ENCODE data around the gene MTCL1.

The MTCL1 gene

DNA sequence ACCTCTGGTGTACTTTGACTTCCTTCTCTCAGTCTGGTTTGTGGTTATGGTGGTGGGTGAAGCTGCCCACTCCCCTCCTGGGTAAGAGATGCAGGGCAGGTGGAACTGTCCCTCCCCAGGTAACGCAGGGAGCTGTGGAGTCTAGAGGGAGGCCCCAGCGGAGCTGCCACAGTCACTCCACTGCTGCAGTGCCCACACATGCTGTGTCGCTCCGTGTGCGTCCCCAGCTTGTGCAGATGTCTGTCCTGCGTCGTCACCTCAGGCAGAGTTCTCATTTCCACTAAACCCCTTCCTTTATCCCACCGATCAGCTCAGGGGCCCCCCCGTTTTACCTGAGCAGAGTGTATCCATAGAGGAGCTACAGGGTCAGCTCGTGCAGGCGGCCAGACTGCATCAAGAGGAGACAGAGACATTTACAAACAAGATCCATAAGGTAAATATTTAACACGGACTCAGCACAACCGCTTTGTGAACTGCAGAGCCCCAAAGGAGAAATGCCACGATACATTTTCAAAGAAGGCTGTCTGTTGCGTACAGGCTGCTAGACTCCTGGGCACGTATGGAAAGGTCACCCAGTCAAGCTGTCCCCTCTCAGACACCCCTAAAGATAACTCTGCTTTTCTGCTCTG is 87.4 kb downstream of the MTCL1 start:
- DNase-seq (ENCODE audit: low read depth, low spot score): no peak

DNA sequence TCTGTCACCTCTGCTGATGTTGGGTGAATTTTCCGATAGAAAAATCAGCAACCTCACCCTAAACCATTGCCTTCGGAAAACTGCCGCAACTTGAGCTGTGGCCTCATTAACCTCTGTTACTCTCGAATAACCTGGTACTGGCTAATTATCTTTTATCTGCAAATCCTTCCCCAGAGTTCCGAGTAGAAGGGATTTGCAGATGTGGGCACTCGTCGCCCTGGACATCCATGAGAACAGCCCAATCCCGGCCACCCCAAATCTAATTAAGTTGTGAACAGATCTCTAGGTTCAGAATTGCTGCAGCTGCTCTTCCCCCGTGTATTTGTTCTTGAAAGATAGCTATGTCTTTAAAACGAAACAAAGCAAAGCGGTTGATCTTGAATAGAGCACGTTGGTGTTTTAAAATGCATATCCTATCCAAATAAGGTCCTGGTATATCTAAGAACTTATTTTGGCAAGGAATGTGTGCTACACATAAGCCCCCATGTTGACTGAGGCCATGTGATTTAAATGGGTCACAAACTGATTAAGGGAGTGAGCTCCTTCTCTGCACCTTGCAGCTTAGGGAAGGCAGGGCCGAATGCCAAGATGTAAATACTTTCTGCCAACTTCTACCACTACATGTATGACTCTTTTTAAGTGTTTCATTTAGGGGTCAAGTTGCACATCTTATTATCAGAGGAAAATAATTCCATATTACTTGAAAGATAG is 88.2 kb downstream of the MTCL1 start:
- DNase-seq (ENCODE audit: low read depth, low spot score): no peak

DNA sequence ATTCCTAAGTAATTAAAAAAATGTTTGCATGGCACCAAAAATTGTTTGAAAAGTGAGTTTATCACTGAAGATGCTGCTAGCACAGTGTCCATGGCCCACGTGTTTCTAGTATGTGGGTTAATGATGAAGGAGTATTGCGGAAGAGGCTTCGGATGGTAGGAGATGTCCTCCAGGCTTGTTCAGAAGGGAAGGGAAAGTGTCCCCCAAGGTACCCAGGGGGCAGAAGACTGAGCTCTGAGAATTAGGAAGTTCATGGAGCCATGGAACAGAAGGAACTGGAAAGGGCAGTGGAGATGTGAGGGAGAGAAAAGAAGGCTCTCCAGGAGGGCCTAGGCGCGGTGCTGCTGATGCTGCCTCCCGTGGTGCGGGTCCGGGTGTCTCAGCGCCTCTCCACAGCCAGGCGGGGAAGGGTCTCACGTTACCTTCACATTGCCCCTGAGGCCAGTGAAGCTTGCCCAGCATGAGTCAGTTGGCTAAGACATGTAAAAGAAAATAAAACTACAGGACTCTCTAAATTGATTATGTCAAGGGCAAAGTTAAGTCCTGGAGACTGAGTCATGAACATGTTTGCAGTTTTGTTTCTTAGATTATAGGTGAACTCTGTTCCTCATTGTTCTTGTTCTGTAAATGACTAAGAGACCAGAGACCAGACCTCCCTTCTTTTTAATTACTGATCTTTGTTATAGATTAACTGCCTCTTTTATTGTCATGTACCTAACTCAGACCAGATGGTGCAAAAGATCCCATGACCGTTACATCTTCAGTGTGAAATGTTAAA is 89.0 kb downstream of the MTCL1 start:
- no peak for DNase-seq (ENCODE audit: low read depth, low spot score)

DNA sequence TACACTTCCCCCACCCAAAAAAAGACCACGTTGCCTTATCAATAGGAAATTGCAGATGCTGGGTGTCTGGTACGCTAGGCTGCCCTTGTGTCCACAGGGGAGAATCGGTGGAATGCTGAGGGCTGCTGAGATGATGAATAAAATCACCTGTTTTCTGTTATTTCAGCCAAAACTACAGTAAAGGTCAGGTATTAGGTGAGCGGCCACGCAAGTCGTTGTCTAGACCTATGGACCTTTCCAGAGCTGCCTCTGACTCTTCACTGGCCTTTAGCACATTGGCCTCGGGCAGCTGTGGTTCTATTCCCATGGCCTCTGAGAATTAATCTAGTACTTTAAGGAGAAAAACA is 89.6 kb downstream of the MTCL1 start:
- DNase-seq (ENCODE audit: low read depth, low spot score): no peak

DNA sequence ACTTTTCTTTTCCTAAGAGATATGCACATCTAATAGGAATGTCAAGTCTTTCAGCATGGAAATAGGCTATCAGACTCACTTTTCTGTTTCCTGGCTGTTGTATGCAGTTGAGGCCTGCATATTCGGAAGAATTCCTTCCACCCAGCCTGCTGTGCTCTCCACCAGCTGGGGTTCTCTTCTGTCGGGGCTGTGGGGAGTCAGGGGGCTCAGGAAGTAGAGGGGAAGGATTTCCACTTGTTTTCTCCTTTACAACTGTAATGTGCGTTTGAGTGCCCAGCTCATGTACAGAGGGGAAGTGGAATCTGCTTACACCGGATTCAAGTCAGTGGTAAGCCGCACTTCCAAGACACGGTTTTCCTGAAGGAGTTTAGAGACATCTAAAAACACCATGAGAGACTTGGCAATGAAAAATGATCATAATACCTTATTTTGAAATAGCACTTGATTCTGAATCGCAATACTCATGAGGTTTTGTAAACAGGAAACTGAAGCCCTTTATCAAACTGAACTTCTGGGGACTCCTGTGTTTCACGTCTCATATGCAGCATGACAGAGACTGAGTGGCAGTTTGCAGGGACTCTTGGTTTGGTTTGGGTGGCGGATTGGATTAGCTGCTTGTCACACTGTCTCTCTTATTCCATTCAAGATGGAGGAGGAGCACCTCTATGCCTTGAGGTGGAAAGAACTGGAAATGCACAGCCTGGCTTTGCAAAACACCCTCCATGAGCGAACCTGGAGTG is 90.4 kb downstream of the MTCL1 start:
- no peak for DNase-seq (ENCODE audit: low read depth, low spot score)

DNA sequence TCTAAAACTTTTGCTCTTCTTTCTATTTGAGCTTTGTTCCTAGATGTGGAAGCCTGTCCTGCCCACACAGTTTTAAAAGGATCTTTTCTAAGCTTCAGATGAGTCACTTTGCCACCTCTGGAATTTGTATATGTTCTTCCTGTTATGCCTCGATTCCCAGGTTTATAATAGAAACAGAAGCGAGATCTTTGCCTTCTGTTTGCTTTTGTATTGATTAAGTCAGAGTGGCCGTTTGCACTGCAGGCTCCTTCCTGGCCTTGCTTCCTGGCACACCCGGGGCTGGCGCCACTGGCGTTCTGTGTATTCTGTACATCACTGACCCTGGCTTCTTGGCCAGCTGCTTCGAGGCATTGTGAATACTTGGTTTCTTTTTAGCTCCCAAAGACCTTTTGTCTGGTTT is 91.8 kb downstream of the MTCL1 start:
- DNase-seq (ENCODE audit: low read depth, low spot score): no peak

DNA sequence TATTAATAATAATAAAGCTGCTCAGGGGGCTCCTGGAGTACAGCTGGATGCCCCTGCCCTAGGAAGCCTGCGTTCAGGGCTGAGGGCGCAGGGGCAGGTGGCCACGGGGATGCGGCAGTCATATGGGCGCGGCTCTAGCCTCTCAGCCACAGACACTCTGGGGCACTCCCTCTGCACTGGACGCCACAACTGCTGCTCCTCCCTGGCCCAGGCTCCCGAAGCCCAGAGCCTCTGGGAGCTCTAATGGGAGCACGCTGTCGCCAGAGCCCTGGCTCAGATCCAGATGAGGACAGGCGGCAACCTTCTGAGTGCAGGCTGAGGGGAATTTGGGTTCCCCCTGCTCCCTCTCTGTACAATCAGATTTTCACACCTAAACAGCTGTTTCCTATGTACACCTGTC is 93.6 kb downstream of the MTCL1 start:
- DNase-seq (ENCODE audit: low read depth, low spot score): no peak

DNA sequence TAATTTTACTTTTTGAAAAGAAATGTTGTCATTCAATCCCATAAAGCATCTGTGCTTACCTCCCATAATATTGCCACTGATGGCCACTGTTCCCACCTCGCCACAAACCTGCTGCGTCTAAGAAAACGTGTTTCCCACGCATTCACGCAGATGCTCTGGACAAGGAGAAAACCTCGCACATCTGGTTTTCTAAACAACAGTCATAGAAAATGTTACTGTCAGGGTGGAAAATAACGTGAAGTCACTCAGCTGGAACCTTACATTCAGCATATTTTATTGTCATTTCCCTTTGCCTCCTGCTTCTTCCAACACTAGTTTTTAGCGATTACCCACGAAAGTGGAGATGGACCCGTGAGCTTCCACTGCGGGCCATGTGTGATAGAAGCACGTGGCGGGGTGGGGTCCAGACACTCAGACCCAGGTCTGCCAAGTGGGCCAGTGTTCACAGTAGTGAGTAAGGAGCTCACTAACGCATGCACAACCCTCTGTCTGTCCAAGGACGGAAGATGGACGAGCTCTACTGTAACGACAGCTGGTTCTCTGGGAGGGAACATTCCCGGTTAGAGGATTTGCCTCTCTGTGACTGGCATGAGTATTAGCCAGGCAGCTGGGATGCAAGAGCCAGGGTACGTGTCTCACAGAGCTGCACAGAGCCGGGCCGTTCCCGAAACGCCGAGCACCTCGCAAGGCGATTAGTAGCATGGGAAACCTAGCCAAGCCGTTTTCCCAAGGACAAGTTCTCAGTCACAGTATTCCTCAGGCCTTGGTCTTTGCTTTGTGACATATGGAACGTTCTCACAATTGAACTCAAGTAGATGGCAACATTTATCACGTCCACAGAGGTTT is 94.5 kb downstream of the MTCL1 start:
- no peak for DNase-seq (ENCODE audit: low read depth, low spot score)

DNA sequence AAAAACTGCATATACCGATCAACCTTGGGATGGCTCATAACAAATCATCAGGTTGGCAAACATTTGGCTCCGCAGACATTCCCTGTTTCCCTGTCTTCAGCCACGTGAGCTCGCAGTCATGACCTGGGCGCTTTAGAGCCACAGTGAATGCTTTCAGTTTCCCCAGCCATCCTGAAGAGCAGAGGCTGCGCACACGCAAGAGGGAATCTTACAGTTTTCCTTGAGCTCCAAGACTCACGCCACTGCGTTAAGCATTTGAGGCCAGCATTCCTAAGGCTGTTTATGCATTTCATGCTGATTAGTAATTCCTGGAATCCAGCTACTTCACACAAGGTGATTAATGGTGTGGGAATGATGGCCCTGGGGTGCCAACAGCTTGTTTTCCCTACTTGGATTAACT is 95.1 kb downstream of the MTCL1 start:
- no peak for DNase-seq (ENCODE audit: low read depth, low spot score)

DNA sequence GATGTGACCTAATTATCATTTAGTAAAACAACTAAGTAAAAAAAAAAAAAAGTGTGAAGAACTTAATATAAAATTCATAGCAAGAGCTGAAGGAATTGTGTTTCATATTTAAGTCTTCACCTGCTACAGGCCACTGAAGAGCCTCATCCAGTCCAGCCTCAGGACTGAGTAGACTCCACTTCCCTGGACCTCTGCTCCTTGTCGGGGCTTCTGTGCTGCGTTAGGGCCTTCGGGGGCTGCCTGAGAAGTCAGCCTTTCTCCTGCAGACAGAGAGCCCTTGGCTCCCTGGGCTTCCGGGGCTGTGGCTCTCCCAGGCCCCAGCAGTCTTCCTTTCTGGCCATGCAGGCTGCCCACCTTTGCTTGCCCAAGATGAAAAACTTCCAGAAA is 95.5 kb downstream of the MTCL1 start:
- DNase-seq (ENCODE audit: low read depth, low spot score): no peak

DNA sequence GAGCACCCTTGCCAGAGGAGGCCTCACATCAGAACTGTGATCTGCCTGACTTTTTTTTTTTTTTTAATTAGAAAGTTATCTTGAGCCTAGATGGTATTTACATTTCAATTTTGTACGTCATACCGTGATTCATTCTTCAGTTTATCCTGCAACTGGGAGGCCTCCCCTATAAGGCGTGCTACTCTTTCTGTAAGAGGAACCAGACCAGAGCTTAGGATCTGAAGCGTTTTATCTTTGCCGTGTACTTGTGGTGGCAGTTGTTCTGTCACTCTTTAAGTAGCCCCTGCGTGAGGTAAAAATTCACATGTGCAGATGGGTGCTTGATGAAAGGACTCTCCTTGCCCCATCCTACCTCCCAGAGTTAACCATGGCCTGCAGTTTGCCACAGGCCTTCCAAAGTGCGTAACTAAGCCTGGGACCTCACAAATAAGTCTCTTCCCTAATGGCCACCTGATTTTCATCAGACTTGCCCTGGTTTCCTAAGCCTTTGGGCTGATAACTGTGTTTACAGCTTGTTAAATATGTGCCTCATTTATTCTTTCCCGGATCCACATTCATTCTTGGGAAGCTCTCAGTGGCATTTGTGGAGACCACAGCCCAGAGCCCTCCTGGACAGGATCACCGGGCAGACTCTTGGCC is 96.0 kb downstream of the MTCL1 start:
- no peak for DNase-seq (ENCODE audit: low read depth, low spot score)

DNA sequence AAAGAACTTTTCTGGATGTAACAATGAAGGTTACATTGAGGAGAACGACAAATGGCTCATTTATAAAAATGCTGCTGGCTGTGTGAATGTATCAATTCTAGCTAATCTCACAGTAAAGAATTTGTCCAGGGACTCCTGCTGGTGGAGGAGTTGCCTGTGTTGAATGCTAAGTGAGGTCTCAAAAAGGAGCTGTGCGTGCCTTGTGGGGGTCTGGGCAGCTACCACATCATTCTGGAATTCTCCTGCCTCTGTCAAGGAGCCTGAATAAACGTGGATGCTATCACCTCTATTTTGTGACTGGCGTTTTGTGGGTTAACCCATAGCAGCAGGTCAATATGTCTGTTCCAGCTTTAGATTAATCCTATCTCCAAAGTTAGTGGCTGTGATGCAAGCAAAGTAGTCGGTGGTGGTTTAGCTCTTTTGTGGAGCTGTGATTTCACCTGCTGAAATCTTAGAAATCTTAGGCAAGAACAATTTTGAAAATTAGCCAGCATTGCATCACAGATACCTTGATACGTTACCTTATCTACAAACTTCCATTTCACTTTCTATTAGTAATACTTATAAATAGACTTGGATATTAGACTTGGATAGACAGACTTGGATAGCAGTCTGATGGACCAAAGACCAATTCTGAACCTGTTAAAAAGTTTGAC is 96.8 kb downstream of the MTCL1 start:
- no peak for DNase-seq (ENCODE audit: low read depth, low spot score)

DNA sequence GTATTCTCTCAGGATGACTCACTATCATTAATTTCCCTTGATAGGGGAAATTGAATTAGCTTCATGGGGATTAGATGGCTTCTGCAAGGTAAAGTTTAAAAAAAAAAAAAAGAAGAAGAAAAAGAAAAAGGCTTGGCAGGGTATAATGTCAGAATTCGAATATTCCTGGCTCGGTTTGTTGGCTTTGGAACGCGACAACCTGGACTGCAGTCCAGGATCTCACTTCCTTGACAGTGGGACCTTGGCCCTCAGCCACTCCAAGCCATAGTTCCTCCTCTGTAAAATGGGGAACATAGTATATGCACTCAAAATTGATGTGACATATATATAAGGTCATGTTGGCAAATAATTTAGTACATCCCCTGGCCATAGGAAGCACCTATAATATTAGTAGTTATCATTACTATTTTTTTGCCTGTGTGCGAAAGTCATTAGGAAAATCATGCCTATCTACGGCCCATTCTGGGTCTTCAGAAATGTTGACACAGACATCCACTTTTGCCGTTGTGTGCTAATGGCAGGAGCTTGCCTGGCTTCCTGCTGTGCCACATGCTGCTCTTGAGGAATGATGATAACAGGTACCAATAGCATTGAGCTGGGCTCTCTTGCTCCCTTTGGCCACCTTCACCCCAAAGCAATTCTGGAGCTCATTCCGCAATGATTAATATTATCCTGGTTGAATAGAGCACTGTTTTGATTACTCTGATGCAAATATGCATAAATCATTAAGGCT is 97.9 kb downstream of the MTCL1 start:
- DNase-seq (ENCODE audit: low read depth, low spot score): no peak

DNA sequence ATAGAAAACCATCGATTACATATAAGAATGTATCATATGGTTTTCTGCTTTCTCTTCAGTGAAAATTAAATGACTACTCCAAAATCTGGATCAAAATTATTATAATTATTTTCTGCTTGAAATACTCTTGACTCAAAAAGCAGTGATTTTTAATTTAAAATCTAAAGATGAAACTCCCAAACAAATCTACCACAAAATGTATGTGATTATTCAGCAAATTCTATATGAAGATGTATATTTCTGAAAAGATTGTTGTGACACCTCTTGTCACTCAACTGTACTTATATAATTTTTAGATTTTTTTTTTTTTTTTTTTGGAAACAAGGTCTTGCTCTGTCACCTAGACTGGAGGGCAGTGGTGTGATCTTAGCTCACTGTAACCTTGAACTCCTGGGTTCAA is 98.6 kb downstream of the MTCL1 start:
- DNase-seq (ENCODE audit: low read depth, low spot score): no peak

DNA sequence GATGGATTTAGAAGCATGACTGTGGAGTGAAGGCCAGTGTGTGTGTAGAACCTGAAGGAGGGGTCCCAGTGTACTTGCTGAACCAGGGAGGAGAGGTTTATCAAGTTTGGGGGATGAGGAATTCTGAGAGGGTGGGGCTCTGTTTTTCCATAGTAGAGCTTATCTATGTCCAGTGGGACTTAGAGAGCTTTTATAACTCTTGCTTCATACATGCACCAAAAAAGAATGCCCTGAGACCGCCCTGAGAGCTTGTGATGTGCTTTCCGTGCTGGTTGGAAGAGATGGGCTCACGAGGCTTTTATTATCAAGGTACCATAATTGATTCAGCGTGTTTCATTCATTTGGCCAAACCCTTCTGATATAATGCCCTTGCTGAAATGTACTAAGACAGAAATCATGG is 100.2 kb downstream of the MTCL1 start:
- no peak for DNase-seq (ENCODE audit: low read depth, low spot score)

DNA sequence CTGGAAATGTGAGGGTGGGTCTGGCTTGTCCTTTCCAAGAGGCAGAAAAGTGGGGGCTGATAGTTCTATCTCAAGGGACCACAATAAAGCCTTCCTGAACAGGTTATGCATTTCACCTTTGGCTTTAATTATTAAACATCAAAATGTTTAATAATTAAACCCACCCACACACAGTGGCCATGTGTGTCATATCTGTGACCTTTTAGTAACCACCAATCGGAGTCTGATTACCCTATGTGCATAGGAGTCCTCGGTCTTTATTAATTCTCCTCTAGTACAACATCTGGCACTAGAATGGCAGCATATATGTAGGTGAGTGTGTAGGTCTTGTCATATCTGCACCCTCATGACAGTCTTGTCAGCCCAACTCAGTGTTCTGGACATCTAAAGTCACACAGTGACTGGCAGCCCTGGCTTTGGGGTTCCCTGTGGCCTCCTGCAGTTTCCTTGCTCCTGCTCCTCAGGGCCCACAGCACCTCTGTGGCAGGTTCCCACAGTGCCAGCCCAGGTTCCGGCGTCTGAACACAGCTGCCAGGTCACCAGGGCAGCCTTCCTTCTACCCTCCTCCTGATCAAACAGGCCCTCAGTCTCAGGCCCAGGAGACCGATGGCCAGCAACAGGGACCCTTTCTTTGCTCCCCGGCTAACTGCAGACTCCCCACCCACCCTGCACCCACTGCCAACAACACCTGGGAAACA is 100.9 kb downstream of the MTCL1 start:
- no peak for DNase-seq (ENCODE audit: low read depth, low spot score)

DNA sequence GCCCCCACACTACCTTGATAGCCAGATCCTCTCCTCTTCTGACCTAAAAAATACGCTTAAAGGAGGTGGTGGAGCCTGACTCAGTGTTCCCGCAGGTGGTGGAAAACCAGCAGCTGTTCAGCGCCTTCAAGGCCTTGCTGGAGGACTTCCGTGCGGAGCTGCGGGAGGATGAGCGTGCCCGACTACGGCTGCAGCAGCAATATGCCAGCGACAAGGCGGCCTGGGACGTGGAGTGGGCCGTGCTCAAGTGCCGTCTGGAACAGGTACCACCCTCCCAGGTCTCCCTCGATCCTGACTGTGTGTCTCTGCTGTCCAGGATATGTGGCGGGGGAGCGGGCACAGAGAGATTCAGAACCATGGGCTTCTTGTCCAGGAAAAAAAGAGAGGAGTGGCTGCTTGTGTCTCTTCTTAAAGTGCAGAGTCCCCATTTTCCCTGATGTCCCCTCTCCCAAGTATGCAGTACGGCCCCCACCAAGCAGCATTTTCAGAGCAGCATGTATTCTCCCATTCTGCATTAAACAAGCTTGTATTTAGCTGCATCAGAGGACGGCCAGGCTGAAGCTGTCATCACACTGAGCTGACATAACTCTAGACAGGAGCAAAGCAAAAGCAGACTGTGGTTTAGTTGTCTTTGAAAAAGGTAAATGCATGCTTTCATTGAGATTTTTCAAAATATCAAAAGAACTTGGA is 101.6 kb downstream of the MTCL1 start:
- DNase-seq (ENCODE audit: low read depth, low spot score): no peak

DNA sequence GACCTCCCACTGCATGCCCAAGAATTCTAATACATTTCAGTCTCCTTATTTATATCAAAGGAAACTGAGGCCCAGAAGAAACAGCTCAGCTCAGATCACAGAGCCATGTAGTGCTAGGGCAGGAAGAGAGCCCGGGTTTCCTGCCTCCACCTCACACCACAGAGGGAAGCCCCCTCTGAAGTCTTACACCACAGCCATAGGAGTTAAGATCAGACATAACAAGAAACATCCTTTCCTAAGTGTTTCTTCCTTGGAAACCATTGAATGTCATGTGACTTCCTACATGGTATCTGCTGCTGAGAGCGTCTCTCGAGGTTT is 102.1 kb downstream of the MTCL1 start:
- no peak for DNase-seq (ENCODE audit: low read depth, low spot score)

DNA sequence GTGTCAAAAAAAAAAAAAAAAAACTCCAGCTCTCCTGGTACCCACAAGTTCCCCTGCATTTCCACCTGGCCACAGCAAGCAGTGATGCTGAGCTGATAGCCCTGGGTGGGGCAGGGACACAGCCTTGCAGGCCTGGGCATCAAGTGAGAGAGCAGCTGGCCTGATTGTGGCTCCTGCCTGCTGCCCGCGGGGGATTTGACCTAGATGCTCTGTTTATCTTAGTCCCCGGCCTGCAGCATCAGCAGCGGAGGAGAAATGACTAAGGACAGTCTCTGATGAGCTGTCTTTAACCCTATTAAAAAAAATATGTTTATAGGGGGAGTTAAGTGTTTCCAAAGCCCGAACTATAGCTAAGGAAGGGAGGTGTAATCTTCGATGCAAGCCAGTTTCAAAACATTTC is 102.6 kb downstream of the MTCL1 start:
- DNase-seq (ENCODE audit: low read depth, low spot score): no peak

All from activated naive CD8-positive, alpha-beta T cell treated with anti-CD3 and anti-CD28 coated beads, Interleukin-2, amount 50 U/mL, for 16 hours (primary cell).